ENCODE data around the gene PLD4.
"Not testable (repeated sequence)": the region's sequence is repeated elsewhere in the genome, so short reads cannot be mapped to it uniquely, and the experiment has no call there.

Gene PLD4

DNA sequence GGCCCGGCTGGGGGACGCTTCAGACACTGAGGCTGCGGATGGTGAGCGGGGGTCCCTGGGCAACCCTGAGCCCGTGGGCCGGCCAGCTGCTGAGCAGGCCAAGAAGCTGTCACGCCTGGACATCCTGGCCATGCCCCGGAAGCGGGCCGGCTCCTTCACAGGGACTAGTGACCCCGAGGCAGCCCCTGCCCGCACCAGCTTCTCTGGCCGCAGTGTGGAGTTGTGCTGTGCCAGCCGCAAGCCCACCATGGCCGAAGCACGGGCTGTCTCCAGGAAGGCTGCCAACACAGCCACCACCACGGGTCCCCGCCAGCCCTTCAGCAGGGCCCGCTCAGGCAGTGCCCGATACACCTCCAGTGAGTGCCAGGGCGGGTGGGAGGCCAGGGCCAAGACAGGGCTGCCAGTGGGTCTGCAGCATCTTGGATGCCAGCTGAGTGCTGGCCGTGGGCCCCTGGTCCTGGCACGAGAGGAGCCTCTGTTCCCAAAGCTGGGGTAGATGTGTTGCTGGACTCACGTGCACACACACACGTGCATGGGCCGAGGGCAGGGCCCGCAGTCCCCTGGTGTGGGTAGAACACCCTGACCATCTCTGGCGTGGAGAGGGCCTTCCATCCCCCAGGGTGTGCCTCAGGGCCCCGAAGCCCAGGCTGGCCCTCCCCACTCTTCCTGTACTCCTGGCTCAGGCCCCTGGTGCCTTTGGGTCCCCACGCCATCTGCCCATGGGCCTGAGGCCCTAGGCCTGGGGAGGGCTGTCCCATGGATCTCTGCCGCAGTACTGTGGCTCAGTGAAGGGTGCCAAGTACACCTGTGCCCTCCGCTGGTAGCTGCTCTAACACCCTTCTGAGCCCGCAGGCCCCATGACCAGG lies 36.8 kb upstream of the PLD4 start:
- no peaks in the 10 kb centered on the region for H3K9me3 ChIP-seq (ENCODE audit: control insufficient read depth, insufficient read depth, low read length)
- no peaks in the 10 kb centered on the region for H3K36me3 ChIP-seq (ENCODE audit: control insufficient read depth, low read length)
- H3K79me2 ChIP-seq (ENCODE audit: control insufficient read depth, low read length) = no peaks in the 10 kb centered on the region
- TF ChIP-seq, protein P1, sequence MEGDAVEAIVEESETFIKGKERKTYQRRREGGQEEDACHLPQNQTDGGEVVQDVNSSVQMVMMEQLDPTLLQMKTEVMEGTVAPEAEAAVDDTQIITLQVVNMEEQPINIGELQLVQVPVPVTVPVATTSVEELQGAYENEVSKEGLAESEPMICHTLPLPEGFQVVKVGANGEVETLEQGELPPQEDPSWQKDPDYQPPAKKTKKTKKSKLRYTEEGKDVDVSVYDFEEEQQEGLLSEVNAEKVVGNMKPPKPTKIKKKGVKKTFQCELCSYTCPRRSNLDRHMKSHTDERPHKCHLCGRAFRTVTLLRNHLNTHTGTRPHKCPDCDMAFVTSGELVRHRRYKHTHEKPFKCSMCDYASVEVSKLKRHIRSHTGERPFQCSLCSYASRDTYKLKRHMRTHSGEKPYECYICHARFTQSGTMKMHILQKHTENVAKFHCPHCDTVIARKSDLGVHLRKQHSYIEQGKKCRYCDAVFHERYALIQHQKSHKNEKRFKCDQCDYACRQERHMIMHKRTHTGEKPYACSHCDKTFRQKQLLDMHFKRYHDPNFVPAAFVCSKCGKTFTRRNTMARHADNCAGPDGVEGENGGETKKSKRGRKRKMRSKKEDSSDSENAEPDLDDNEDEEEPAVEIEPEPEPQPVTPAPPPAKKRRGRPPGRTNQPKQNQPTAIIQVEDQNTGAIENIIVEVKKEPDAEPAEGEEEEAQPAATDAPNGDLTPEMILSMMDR (IDR thresholded peaks at IDR 0.05; ENCODE audit: low read depth, low read length, poor library complexity, severe bottlenecking) = no peak
- no peak for TF ChIP-seq EZH2phosphoT487 (IDR thresholded peaks at IDR 0.05; ENCODE audit: borderline replicate concordance, low read length)
- H3K27ac ChIP-seq (ENCODE audit: low read depth, low read length) = no peak overlapping the region
- H3K27me3 ChIP-seq (ENCODE audit: control insufficient read depth, low read length) = no peaks in the 10 kb centered on the region
- H3K4me1 ChIP-seq (ENCODE audit: control insufficient read depth, low read length) = no peaks in the 10 kb centered on the region
- no peaks in the 10 kb centered on the region for H3F3A ChIP-seq (ENCODE audit: control insufficient read depth, insufficient read depth)
- no peak overlapping the region for H3K4me3 ChIP-seq (ENCODE audit: low read length)
- no peak overlapping the region for H3K4me2 ChIP-seq (ENCODE audit: low read length)
- no peaks in the 10 kb centered on the region for H4K20me1 ChIP-seq (ENCODE audit: control insufficient read depth, insufficient read depth, low read depth, low read length)
- H3K9me2 ChIP-seq (replicated peaks; ENCODE audit: control insufficient read depth, low read length) = no peaks in the 10 kb centered on the region

DNA sequence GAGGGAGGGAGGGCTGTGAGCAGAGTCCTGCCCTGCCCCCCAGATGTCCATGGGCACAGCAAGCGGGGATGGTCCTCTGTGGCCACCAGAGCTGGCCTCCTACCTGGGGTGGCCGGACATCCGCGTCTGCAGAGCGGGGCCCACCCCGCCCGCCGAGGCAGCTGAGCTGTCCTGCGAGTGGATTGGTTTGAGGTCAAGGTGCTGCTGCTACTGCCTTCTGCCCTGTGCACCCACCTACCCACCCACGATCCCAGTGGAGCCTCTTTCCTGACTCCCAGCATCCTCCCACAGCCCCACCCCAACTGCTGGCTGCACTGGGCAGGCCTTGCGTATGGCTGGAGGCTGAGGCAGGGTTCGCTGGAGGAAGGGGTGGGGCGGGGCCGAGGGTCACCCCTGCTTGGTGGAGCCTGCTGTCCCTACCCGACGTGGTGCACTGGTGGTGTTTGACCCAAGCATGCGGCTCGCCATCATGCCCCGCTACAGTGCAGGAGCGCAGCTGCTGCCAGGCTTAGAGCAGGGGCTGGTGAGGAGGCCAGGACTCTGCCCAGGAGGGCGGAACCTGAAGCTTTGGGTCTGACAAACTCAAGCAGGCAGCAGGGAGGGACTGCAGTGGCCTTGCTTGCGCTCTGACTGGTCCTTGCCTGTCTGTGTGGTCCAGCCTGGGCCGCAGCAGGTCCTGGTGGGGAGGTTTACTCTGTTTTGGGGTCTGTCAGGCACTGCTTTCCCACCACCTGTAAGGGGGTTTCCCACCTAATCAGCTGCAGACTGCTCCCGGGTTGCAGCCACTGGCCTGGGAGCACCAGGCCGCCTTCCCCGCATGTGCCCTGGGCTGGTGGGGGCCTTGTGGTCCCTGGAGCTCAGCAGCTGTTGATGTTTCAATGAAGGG lies 35.9 kb upstream of the PLD4 start:
- Histone ChIP-seq H3K79me2 (ENCODE audit: control insufficient read depth, low read length) (no peaks in the 10 kb centered on the region), H3K4me2 (ENCODE audit: low read length) (no peak overlapping the region), H3K4me1 (ENCODE audit: control insufficient read depth, low read length) (no peaks in the 10 kb centered on the region; the same call in 1 of the 2 replicates), H3K27me3 (ENCODE audit: control insufficient read depth, low read length) (no peaks in the 10 kb centered on the region; the same call in 1 of the 2 replicates), H3K4me3 (ENCODE audit: low read length) (no peak overlapping the region), H3K27ac (ENCODE audit: low read depth, low read length) (no peak overlapping the region), H3K9me2 (replicated peaks; ENCODE audit: control insufficient read depth, low read length) (no peaks in the 10 kb centered on the region), H4K20me1 (ENCODE audit: control insufficient read depth, insufficient read depth, low read depth, low read length) (no peaks in the 10 kb centered on the region), H3F3A (ENCODE audit: control insufficient read depth, insufficient read depth) (no peaks in the 10 kb centered on the region), H3K9me3 (ENCODE audit: control insufficient read depth, insufficient read depth, low read length) (no peaks in the 10 kb centered on the region), H3K36me3 (ENCODE audit: control insufficient read depth, low read length) (no peaks in the 10 kb centered on the region)
- TF ChIP-seq, protein P1 (IDR thresholded peaks at IDR 0.05; ENCODE audit: low read depth, low read length, poor library complexity, severe bottlenecking) = no peak
- TF ChIP-seq EZH2phosphoT487 (IDR thresholded peaks at IDR 0.05; ENCODE audit: borderline replicate concordance, low read length) = no peak

DNA sequence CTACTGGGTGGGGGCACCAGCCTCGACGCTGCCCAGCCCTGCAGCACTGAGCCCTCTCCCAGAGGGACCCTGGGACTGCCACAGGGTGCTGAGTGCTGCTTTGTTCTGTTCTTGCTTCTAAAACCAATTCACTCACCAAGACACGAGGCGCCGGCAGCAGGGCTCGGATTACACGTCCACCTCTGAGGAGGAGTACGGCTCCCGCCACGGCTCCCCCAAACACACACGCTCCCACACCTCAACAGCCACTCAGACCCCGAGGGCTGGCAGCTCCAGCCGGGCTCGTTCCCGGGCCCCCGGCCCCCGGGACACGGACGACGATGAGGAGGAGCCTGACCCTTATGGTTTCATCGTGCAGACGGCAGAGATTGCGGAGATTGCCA lies 35.3 kb upstream of the PLD4 start:
- Histone ChIP-seq H3K4me3 (ENCODE audit: low read length) (no peak overlapping the region), H3K36me3 (ENCODE audit: control insufficient read depth, low read length) (no peaks in the 10 kb centered on the region), H3K9me2 (replicated peaks; ENCODE audit: control insufficient read depth, low read length) (no peaks in the 10 kb centered on the region), H3K27ac (ENCODE audit: low read depth, low read length) (no peak overlapping the region), H3F3A (ENCODE audit: control insufficient read depth, insufficient read depth) (no peaks in the 10 kb centered on the region), H3K27me3 (ENCODE audit: control insufficient read depth, low read length) (no peaks in the 10 kb centered on the region; the same call in 1 of the 2 replicates), H3K4me2 (ENCODE audit: low read length) (no peak overlapping the region), H4K20me1 (ENCODE audit: control insufficient read depth, insufficient read depth, low read depth, low read length) (no peaks in the 10 kb centered on the region), H3K4me1 (ENCODE audit: control insufficient read depth, low read length) (no peaks in the 10 kb centered on the region; the same call in 1 of the 2 replicates), H3K9me3 (ENCODE audit: control insufficient read depth, insufficient read depth, low read length) (no peaks in the 10 kb centered on the region), H3K79me2 (ENCODE audit: control insufficient read depth, low read length) (no peaks in the 10 kb centered on the region)
- TF ChIP-seq, protein P1 (IDR thresholded peaks at IDR 0.05; ENCODE audit: low read depth, low read length, poor library complexity, severe bottlenecking) = no peak
- no peak for TF ChIP-seq EZH2phosphoT487 (IDR thresholded peaks at IDR 0.05; ENCODE audit: borderline replicate concordance, low read length)

DNA sequence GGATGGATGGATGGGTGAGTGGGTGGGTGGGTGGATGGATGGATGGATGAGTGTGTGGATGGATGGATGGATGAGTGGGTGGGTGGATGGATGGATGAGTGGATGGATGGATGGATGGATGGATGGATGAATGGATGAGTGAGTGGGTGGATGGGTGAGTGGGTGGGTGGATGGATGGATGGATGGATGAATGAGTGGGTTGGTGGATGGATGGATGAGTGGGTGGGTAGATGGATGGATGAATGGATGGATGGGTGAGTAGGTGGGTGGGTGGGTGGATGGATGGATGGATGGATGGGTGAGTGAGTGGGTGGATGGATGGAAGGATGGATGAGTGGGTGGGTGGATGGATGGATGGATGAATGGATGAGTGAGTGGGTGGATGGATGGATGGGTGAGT lies 34.4 kb upstream of the PLD4 start:
- H3K4me1 ChIP-seq (ENCODE audit: control insufficient read depth, low read length); H3K4me3 ChIP-seq (ENCODE audit: low read length); H4K20me1 ChIP-seq (ENCODE audit: control insufficient read depth, insufficient read depth, low read depth, low read length); H3K27me3 ChIP-seq (ENCODE audit: control insufficient read depth, low read length); H3K79me2 ChIP-seq (ENCODE audit: control insufficient read depth, low read length); H3K4me2 ChIP-seq (ENCODE audit: low read length); H3F3A ChIP-seq (ENCODE audit: control insufficient read depth, insufficient read depth); H3K27ac ChIP-seq (ENCODE audit: low read depth, low read length); H3K9me2 ChIP-seq (replicated peaks; ENCODE audit: control insufficient read depth, low read length); H3K36me3 ChIP-seq (ENCODE audit: control insufficient read depth, low read length); H3K9me3 ChIP-seq (ENCODE audit: control insufficient read depth, insufficient read depth, low read length): not testable (repeated sequence)
